Cardiac atrium fibroblast (primary cell): Measurements from ENCODE around the gene ZNF581. TPM values are rescaled to one million over a fixed set of nuclear protein-coding genes. Genes with fewer than 3 reads are reported as not detected.

ENCODE experiments used
- total RNA-seq: library from RNA; depleted of rRNA; stranded (reverse); fragments of >200 nt; gene quantifications from 2 replicates; pipeline ENCODE4 v1.2.3, GENCODE V29; 2015

The ZNF581 gene
- 20.0 and 43.3 TPM in 2 replicates for total RNA-seq

DNA sequence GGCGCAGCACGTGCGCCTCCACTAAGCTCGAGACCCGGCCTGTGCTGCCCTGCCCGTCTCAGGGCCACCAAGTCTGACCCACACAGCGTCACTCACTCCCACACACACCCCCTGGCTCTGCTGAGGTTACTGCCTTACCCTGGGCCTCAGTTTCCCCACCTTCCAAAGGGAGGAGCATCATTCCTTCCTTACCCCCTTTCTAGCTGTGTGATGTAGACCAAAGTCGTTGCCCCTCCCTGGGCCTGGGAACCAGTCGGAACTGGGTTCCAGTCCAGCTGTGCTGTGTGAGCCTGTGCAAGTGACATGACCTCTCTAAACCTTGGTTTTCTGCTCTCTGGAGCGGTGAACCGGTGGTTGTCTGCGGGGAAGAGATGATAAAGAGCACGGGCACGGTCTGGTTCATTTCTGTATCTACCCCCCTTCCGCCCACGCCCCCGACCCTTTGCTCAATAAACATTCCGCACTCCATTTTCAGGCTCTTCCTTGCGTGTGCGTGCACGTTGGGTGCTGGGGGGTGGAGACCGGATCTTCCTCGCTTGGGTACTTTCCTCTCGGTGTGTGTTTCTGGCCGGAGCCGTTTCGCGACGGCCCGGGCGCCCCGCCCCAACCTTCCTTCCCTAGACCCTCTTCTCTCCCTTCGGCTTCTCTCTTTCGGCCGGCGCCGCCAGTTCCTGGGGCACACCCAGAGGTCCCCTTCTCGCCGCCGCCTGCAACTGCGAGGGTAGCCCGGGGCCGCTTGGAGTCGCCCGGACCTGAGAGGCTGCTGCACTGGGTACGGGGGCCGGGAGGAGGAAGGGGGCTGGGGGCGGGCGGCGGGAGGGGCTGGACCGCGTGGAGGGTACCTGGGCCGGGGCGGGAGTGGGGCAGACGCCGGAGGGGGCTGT, at the start of gene ZNF581:
TSS of gene ZNF581 (plus strand) at position 647 of the 884 bp plus-strand sequence. CDS start 923 bp downstream, outside the sequence.

GRCh38 chr19:55599468-55599841, 44.0 kb upstream of the ZNF581 start, which contains the start of gene FIZ1:
TSS of gene FIZ1 (minus strand) at chr19:55599517. CDS start at chr19:55597865, 1,652 bp downstream.

DNA sequence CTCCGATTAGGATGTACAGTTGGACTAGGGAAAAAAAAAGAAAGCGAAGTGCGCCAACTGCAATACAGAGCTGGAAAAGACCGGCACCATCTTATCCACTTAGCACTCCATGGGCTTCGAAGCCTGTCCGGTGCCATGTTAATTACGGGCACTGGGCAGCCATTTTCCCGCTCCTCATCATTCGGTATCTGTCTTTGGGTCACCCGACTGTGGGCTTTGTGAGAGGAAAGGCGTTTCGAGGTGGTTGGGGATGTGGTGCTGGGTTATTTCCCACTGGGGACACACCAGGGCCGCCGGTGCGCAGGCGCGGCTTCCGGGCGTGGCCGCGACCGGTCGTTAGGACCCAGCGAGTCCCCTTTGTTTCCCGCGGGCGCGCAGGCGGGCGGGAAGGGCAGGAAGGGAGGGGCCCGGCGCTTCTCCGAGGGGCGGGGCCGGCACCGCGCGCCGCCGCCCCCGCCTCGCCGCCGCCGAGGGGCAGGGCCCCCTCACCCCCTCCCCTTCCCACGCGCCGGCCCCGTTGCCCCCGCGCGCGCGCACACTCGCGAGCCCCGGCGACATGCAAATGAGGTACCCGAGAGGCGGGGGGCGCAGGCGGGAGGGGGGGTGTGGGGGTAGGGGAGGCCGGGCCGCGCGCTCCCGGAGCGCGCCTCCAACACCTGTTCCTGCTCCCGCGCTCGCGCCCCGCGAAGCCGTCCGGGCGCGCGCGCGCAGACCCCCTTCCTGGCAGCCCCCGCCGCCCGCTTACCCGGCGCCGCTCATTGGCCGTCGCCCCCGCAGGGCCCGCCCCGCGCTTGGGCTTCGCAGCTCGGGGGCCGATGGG, 43.4 kb upstream of the ZNF581 start, which contains the start of gene ZNF524:
TSS of gene ZNF524 (plus strand) at position 447 of the 820 bp plus-strand sequence. CDS start 1,825 bp downstream, outside the sequence.

GRCh38 chr19:55605637-55606470, 37.6 kb upstream of the ZNF581 start, which contains the start of gene ZNF865:
TSS of gene ZNF865 (plus strand) at chr19:55605647. CDS start at chr19:55613619, 7,972 bp downstream.

DNA sequence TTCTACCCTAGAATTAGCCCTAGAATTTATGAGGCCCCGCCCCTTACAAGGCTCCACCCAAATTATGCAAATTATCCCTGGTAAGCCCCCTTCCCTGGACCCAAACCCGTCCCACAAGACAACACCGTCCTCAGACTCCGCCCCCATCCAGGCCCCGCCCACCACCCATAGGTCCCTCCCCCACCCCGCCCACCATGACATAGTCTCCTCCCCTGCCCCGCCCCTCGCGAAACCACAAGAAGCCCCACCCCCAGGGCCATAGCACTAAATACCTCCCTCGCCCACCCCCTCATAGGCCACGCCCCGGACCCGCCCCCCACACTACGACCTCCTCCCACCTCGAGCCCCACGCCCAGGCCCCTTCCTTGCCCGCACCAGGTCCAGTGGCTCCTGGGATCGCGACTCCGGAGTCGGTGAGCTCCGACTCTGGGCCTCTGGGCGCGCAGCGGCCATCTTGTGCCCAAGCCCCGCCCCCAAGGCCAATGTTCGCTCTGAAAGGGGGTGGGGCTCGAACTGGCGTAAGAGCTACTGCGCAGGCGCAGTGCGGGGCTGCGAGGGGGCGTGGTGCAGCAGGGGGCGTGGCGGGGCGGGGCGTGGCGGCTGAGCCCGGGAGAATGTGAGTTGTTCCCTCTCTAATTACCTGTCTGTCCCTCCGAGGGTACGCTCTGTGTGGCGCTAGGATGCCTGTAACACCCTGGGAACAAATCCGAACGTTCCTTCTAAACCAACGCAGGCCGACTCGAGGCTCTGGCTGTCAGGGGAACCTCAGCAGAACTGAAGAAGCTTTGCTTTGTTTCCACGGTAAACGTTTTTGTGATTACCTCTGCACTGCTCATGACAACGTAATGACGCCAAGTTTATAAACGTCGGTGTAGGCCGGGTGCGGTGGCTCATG, 19.1 kb upstream of the ZNF581 start, which contains the start of gene ZNF784:
TSS of gene ZNF784 (minus strand) at position 458 of the 895 bp plus-strand sequence. CDS start at position 453, 5 bp downstream.

DNA sequence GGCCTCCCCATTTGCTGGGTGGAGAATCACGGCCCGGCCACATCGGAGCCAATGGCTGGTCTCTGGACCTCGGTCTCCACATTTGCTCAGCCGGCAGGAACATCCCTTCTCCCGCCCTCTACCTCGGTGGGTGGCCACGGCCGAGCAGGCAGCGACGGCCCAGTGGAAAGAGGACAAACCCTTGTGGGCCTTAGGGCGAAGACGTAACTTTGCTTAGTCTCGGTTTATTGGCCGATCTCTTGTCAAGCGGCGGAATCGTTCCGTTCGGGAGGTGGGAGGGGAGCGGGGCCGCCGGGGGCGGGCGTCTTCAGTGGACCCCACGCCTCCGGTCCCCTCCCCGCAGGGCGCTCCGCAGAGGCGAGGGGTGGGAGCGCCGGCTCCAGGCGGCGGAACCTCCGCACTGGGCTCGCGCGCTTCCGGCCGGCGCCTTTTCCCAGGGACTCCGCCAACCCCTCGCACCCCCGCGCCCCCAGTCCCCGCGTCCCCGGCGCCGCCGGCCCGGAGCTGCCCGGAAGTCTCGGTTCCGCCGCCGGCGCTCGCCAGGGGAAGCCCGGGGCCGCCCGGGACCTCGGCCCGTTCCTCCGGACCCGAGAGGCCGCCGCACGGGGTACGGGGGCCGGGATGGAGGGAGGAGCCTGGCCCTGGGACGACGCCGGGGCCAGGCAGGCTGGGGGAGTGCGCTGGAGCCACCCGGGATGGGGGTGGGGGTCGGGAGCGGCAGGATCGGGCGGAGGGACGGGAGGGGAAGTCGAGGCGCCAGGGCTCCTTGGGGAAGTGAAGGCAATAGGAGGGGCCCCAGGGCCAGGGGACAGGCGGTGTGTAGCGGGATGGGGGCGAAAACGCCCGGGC, 2.6 kb upstream of the ZNF581 start, which contains the start of gene ZNF580:
TSS of gene ZNF580 (plus strand) at position 426 of the 849 bp plus-strand sequence. CDS start 1,507 bp downstream, outside the sequence.

DNA sequence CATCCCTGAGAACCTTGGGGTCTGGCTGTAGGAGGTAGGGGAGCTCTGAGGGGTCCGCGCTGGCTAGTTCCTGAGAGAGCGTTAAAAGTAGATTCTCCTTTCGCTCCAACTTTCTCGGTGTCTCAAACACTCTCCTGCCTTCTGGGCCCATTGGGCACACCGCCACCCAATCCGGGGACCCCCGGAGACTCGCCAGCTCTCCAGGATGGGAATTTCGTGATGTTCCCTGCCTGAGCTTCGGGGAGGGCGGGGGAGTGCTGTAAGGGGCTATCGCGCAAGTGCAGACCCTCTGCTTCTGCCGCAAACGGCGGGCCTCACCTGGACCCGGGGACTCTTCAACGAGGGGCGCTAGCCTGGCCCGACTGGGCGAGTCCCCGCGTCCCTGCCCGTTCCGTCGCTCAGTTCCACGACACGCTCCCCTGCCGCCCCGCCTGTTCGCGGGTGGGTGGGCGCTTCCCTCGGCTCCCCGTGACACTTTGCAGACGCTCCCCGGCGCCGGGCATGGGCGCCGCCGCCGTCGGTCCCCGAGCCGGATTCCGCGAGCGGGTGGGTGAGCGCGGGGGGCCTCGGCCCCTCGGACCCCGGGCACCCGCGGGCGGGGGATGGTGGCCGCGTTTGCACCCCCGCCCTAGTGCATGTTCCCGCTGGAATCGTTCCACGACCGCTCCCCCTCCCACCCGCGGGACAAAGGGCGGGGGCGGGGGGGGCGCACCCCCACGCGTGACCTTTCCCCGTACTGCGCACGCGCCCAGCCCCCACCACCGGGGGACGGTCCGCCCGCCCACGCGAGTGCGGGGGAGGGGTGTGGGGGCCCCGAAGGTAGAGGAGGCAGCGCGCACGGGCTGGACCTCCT, 4.5 kb downstream of the ZNF581 start, which contains the start of gene CCDC106:
TSS of gene CCDC106 (plus strand) at position 481 of the 853 bp plus-strand sequence. CDS start 835 bp downstream, outside the sequence.

DNA sequence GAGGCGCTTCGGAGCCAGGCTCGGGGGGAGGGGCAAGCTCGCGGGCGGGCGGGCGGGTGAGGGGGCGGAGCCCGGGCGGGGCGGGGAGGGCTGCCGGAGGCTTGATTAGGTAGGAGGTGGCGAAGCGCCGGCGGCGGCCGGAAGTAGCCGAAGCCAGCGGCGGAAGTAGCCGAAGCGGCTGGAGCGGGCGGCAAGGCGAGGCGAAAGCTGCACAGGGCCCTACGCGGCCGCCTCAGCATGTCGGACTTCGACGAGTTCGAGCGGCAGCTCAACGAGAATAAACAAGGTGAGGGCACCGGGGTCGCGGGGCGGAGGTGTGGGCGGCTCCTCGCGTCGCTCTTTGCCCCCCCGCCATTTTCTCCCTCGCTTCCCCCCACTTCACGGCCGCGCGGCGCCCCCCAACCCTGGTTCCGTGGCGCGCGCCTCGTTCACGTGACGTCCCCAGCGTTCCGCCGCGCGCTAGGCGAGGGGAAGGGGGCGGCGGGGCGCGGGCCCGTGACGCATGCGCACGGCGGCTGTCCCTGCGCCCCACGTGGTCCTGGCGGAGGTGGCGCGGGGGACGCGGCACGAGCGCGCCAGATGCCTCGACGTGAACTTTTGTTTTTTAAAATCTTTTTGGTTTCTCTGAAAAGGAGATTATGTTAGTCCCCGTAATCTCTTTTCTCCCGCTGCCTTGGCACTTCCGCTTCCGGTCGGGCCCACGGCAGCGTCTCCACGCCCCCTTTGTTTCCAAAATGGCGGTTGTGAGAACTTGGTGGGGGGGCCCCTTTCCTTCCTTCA, 11.6 kb downstream of the ZNF581 start, which contains the start of gene U2AF2:
TSS of gene U2AF2 (plus strand) at position 168 of the 780 bp plus-strand sequence. CDS start at position 238, 70 bp downstream.

DNA sequence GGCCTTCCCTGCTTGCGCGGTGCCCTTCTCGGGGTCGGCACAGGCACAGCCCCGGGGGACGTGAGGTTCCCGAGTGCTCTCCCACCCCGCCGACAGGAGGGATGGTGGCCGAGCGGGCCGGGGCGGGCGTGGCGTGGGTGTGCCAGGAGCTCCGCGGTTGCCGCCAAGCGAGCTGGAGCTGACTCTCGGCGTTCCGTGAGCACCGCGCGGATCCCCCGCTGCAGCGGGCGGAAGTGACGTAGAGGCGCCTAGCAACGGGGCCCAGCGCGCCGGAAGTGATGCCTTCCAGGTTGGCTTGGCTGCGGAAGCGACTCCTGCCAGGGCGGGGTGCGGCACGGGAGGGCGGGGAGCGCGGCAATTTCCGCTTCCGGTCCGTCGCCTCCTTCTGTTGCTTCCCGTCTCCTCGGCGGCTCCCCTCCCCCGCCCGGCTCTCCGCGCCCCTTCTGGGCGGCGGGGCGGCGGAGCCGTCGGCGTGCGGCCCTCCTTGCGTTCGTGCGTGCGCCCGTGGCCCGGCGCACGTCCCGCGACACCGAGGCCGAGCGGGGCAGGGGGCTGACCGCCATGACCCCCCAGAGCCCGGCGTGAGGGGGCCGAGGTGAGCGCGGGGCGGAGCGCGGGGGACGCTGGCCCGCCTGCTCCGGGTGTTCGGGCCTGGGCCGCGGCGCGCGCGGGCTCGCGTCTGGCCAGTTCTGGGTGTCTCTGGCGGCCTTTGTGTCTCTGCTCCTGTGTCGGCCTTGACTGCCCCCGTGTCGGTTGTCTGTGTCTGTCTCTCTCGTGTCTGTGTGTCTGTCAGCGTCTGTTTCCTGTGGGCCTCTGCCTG, 31.6 kb downstream of the ZNF581 start, which contains the start of gene EPN1:
TSS of gene EPN1 (plus strand) at position 386 of the 820 bp plus-strand sequence. CDS start 3,402 bp downstream, outside the sequence.

Other genes starting within 250 kb of the ZNF581 start
- 40.5 and 48.0 TPM in 2 replicates for gene UBE2S, start 235.9 kb upstream of the ZNF581 start, total RNA-seq
- gene SHISA7, start 200.3 kb upstream of the ZNF581 start, total RNA-seq: not detected in 2 replicates
- gene ISOC2, start 182.0 kb upstream of the ZNF581 start, total RNA-seq: 94.4 and 116 TPM in 2 replicates
- gene C19orf85, start 178.9 kb upstream of the ZNF581 start, total RNA-seq: not detected in 2 replicates
- 2.4 and 12.8 TPM in 2 replicates for gene ZNF628, start 167.0 kb upstream of the ZNF581 start, total RNA-seq
- 10.7 and 13.0 TPM in 2 replicates for gene NAT14, start 158.5 kb upstream of the ZNF581 start, total RNA-seq
- 7.0 and 7.9 TPM in 2 replicates for gene SSC5D, start 155.2 kb upstream of the ZNF581 start, total RNA-seq
- not detected in 2 replicates for gene SBK2, start 106.5 kb upstream of the ZNF581 start, total RNA-seq
- not detected in 2 replicates for gene SBK3, start 98.1 kb upstream of the ZNF581 start, total RNA-seq
- 4.5 and 6.5 TPM in 2 replicates for gene ZNF579, start 62.8 kb upstream of the ZNF581 start, total RNA-seq
- 2.6 and 7.6 TPM in 2 replicates for gene FIZ1, start 44.1 kb upstream of the ZNF581 start, total RNA-seq
- 5.4 and 8.1 TPM in 2 replicates for gene ZNF524, start 43.4 kb upstream of the ZNF581 start, total RNA-seq
- gene ZNF865, start 38.0 kb upstream of the ZNF581 start, total RNA-seq: 2.9 and 5.8 TPM in 2 replicates
- gene ZNF784, start 19.1 kb upstream of the ZNF581 start, total RNA-seq: 2.9 and 6.1 TPM in 2 replicates
- gene ZNF580, start 2.6 kb upstream of the ZNF581 start, total RNA-seq: 10.0 and 22.4 TPM in 2 replicates
- gene CCDC106, start 4.6 kb downstream of the ZNF581 start, total RNA-seq: 8.5 and 20.3 TPM in 2 replicates
- gene U2AF2, start 11.4 kb downstream of the ZNF581 start, total RNA-seq: 88.6 and 122 TPM in 2 replicates
- gene EPN1, start 31.6 kb downstream of the ZNF581 start, total RNA-seq: 128 and 139 TPM in 2 replicates
- not detected in 2 replicates for gene NLRP9, start 94.8 kb downstream of the ZNF581 start, total RNA-seq
- gene RFPL4A, start 115.4 kb downstream of the ZNF581 start, total RNA-seq: not detected in 2 replicates
- not detected in 2 replicates for gene RFPL4AL1, start 125.5 kb downstream of the ZNF581 start, total RNA-seq
- not detected in 2 replicates for gene NLRP11, start 188.3 kb downstream of the ZNF581 start, total RNA-seq
- gene NLRP4, start 192.9 kb downstream of the ZNF581 start, total RNA-seq: not detected in 2 replicates